NCI-H1694 (cell line): ENCODE measurements around the gene ELN.

Source experiments
- DNase-seq: peaks from one replicate; lab custom pipeline; 2025; lab: John Stamatoyannopoulos, UW

Gene ELN

GRCh38 chr7:74023786-74024185, 4.2 kb upstream of the ELN start:
- DNase-seq, result no peak

GRCh38 chr7:74025146-74025545, 2.8 kb upstream of the ELN start:
- no peak for DNase-seq

- no peak for DNase-seq
Observed at GRCh38 chr7:74025730-74026129, 2.2 kb upstream of the ELN start.

- DNase-seq, result no peak
Observed at GRCh38 chr7:74026406-74026902, 1.5 kb upstream of the ELN start.

GRCh38 chr7:74026903-74027682, 880 bp upstream of the ELN start:
- peak; percentile 76 for DNase-seq

- DNase-seq, result no peak
Observed at GRCh38 chr7:74028321-74028838, 407 bp downstream of the ELN start.

GRCh38 chr7:74029089-74029785, 1.3 kb downstream of the ELN start:
- no peak for DNase-seq

GRCh38 chr7:74029991-74030415, 2.0 kb downstream of the ELN start:
- no peak for DNase-seq

- no peak for DNase-seq
Observed at GRCh38 chr7:74030861-74031260, 2.9 kb downstream of the ELN start.

GRCh38 chr7:74031403-74032190, 3.6 kb downstream of the ELN start:
- DNase-seq, result no peak

- DNase-seq, result no peak
Observed at GRCh38 chr7:74032191-74032490, 4.2 kb downstream of the ELN start.

GRCh38 chr7:74032624-74033371, 4.8 kb downstream of the ELN start:
- DNase-seq, result no peak

GRCh38 chr7:74033372-74034311, 5.7 kb downstream of the ELN start:
- DNase-seq, result no peak

GRCh38 chr7:74037609-74038008, 9.6 kb downstream of the ELN start:
- no peak for DNase-seq

GRCh38 chr7:74038194-74038961, 10.4 kb downstream of the ELN start:
- DNase-seq, result no peak

GRCh38 chr7:74039337-74039736, 11.4 kb downstream of the ELN start:
- peak; percentile 57 for DNase-seq

GRCh38 chr7:74040101-74040790, 12.3 kb downstream of the ELN start:
- no peak for DNase-seq

GRCh38 chr7:74040791-74041520, 13.0 kb downstream of the ELN start:
- no peak for DNase-seq
